Measurements from ENCODE around the gene KLHL24.
"Not testable (repeated sequence)": the region's sequence is repeated elsewhere in the genome, so short reads cannot be mapped to it uniquely, and the experiment has no call there.

The KLHL24 gene

DNA sequence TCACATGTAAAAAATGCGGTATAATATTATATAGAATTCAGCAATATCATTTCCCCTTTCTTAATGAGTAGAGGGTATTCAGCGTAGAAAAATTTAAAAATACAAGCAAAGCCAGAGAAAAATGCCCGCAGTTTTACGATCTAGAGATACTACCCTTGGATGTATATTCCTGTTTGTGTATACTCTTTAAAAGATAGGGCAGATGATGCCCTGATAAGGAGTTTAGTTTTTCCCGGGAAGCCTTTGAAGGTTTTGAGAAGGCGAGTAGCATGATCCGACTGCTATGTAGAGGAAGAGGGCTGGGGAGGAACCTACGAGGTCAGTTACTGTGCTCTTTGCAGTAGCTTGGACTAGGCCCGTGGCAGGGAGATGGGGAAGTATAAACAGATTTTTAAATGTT is 63.3 kb downstream of the KLHL24 start:
- peaks cover 14% of the 10 kb centered on the region for H3K4me1 ChIP-seq (ENCODE audit: control insufficient read depth, low read depth, low read length)
- peak overlapping the region; percentile 98 for H3K4me3 ChIP-seq (ENCODE audit: low read length)
- no peaks in the 10 kb centered on the region for H3K36me3 ChIP-seq (ENCODE audit: control insufficient read depth, low read depth, low read length)
- no peaks in the 10 kb centered on the region for H3K27me3 ChIP-seq (ENCODE audit: control insufficient read depth, insufficient read depth, low read length)
- H3K9me3 ChIP-seq (ENCODE audit: control insufficient read depth, low read depth, low read length) = no peaks in the 10 kb centered on the region
- H3K9ac ChIP-seq (ENCODE audit: low read length) = peak overlapping the region; percentile 98
- H3K27ac ChIP-seq (ENCODE audit: low read length) = no peak overlapping the region

DNA sequence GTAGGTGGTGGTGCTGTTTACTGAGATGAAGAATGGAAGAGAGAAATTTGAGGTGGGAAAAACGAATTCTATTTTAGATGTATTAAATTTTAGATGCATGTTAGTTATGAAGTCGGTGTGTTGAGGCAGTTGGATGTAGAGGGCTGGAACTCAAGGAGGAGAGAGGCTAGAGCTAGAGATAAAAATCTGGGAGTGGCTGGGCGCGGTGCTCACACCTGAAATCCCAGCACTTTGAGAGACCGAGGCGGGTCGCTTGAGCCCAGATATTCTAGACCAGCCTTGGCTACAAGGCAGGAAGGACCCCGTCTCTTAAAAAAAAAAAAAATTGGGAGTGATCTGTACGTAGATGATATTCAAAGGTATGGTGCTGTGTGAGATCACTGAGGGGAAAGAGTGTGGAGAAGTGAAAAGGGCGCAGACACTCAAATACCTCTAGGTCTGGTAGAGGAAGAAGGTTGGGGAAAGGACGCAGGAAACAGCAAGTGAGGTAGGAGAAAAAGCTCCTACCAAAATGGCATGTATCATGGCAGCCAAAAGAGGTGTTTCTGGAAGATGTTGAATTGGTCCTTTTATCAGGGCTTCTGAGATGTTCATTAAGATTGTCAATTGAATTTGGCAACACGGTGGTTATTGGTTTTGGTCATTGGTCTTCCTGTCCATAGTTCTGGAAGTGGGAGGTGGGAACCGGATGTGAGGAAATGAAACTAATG is 64.0 kb downstream of the KLHL24 start:
- Histone ChIP-seq H3K9me3 (ENCODE audit: control insufficient read depth, low read depth, low read length) (no peaks in the 10 kb centered on the region), H3K36me3 (ENCODE audit: control insufficient read depth, low read depth, low read length) (no peaks in the 10 kb centered on the region), H3K4me1 (ENCODE audit: control insufficient read depth, low read depth, low read length) (peaks cover 14% of the 10 kb centered on the region), H3K9ac (ENCODE audit: low read length) (peak overlapping the region; percentile 98), H3K4me3 (ENCODE audit: low read length) (peak overlapping the region; percentile 98), H3K27ac (ENCODE audit: low read length) (no peak overlapping the region), H3K27me3 (ENCODE audit: control insufficient read depth, insufficient read depth, low read length) (no peaks in the 10 kb centered on the region)

DNA sequence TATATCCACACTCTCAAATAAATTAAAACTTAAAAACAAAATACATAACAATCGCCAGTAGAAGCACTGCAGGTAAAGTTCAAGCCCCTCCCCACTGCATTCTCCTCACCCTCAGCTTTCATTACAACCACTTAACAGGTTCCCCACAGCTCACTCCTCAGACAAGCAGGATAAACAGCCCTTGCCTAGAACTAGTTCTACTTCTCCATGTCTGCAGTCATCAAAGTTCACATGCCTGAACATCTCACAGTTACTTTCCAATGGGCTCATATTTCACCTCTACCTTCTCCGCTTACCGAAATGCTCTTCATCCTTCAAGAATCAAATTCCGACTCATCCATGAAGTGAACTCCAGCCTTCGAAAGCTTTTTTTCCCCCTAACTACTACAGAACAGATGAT is 66.3 kb downstream of the KLHL24 start:
- Histone ChIP-seq H3K4me3 (ENCODE audit: low read length) (no peak overlapping the region), H3K9me3 (ENCODE audit: control insufficient read depth, low read depth, low read length) (no peaks in the 10 kb centered on the region), H3K4me1 (ENCODE audit: control insufficient read depth, low read depth, low read length) (peaks cover 14% of the 10 kb centered on the region), H3K9ac (ENCODE audit: low read length) (no peak overlapping the region), H3K36me3 (ENCODE audit: control insufficient read depth, low read depth, low read length) (no peaks in the 10 kb centered on the region), H3K27ac (ENCODE audit: low read length) (no peak overlapping the region), H3K27me3 (ENCODE audit: control insufficient read depth, insufficient read depth, low read length) (no peaks in the 10 kb centered on the region)

DNA sequence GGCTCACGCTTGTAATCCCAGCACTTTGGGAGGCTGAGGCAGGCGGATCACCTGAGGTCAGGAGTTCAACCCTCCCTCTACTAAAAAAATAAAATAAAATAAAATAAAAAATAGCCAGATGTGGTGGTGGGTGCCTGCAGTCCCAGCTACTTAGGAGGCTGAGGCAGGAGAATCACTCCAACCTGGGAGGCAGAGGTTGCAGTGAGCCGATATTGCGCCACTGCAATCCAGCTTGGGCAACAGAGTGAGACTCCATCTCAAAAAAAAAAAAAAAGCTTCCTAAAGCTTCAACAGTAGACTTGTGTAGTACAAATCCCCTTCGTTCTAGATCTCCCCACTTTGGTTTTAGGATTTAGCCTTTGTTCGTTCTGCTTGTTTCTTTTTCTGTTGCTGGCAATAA is 68.5 kb downstream of the KLHL24 start:
- H3K4me1 ChIP-seq (ENCODE audit: control insufficient read depth, low read depth, low read length) = peaks cover 14% of the 10 kb centered on the region
- H3K9ac ChIP-seq (ENCODE audit: low read length); H3K4me3 ChIP-seq (ENCODE audit: low read length); H3K27me3 ChIP-seq (ENCODE audit: control insufficient read depth, insufficient read depth, low read length); H3K9me3 ChIP-seq (ENCODE audit: control insufficient read depth, low read depth, low read length); H3K36me3 ChIP-seq (ENCODE audit: control insufficient read depth, low read depth, low read length); H3K27ac ChIP-seq (ENCODE audit: low read length): not testable (repeated sequence)

GRCh38 chr3:183710231-183710630 is 74.8 kb downstream of the KLHL24 start:
- H3K9ac ChIP-seq (ENCODE audit: low read length) = no peak overlapping the region
- no peaks in the 10 kb centered on the region for H3K4me1 ChIP-seq (ENCODE audit: control insufficient read depth, low read depth, low read length)
- H3K9me3 ChIP-seq (ENCODE audit: control insufficient read depth, low read depth, low read length) = no peaks in the 10 kb centered on the region
- no peak overlapping the region for H3K27ac ChIP-seq (ENCODE audit: low read length)
- H3K27me3 ChIP-seq (ENCODE audit: control insufficient read depth, insufficient read depth, low read length) = no peaks in the 10 kb centered on the region
- no peak overlapping the region for H3K4me3 ChIP-seq (ENCODE audit: low read length)
- H3K36me3 ChIP-seq (ENCODE audit: control insufficient read depth, low read depth, low read length) = peaks cover 2% of the 10 kb centered on the region

DNA sequence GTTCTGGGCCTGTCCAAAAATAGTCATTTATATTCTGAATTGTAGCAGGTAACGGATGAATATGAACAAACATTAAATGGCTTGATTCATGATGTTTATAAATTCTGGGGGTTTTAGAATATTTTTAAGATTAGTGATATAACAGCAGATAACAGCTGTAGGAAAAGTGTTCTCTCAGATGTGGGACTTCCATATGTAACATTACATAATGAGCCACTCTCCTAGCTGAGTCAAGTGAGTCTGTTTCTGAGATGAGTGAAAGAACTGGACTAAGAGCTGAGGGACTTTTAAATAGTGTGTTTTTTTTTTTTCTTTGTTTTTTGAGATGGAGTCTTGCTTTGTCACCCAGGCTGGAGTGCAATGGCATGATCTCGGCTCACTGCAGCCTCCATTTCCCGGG is 76.1 kb downstream of the KLHL24 start:
- Histone ChIP-seq H3K27ac (ENCODE audit: low read length) (no peak overlapping the region), H3K4me3 (ENCODE audit: low read length) (no peak overlapping the region), H3K36me3 (ENCODE audit: control insufficient read depth, low read depth, low read length) (peaks cover 9% of the 10 kb centered on the region), H3K9ac (ENCODE audit: low read length) (no peak overlapping the region), H3K4me1 (ENCODE audit: control insufficient read depth, low read depth, low read length) (no peaks in the 10 kb centered on the region), H3K27me3 (ENCODE audit: control insufficient read depth, insufficient read depth, low read length) (no peaks in the 10 kb centered on the region), H3K9me3 (ENCODE audit: control insufficient read depth, low read depth, low read length) (no peaks in the 10 kb centered on the region)

GRCh38 chr3:183714622-183715021 is 79.2 kb downstream of the KLHL24 start:
- no peaks in the 10 kb centered on the region for H3K9me3 ChIP-seq (ENCODE audit: control insufficient read depth, low read depth, low read length)
- peaks cover 38% of the 10 kb centered on the region for H3K36me3 ChIP-seq (ENCODE audit: control insufficient read depth, low read depth, low read length)
- no peak overlapping the region for H3K4me3 ChIP-seq (ENCODE audit: low read length)
- H3K27me3 ChIP-seq (ENCODE audit: control insufficient read depth, insufficient read depth, low read length) = no peaks in the 10 kb centered on the region
- H3K27ac ChIP-seq (ENCODE audit: low read length) = no peak overlapping the region
- no peaks in the 10 kb centered on the region for H3K4me1 ChIP-seq (ENCODE audit: control insufficient read depth, low read depth, low read length)
- H3K9ac ChIP-seq (ENCODE audit: low read length) = no peak overlapping the region

DNA sequence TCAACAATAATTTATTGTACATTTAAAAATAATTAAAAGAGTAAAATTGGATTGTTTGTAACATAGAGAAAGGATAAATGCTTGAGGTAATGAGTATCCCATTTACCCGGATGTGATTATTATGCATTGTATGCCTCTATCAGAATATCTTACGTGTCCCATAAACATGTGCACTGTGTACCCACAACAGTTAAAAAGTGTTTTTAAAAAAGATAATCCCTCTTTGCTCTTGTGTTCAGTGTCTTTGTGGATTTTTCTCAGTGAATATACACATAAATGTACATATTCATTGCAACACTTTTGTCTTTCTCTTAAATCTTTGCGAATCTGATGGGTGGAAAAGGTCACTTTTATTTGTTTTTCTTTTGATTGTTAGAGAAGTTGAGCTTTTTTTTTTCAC is 82.6 kb downstream of the KLHL24 start:
- Histone ChIP-seq H3K4me3 (ENCODE audit: low read length) (no peak overlapping the region), H3K27ac (ENCODE audit: low read length) (no peak overlapping the region), H3K36me3 (ENCODE audit: control insufficient read depth, low read depth, low read length) (peaks cover 63% of the 10 kb centered on the region), H3K9me3 (ENCODE audit: control insufficient read depth, low read depth, low read length) (no peaks in the 10 kb centered on the region), H3K4me1 (ENCODE audit: control insufficient read depth, low read depth, low read length) (no peaks in the 10 kb centered on the region), H3K9ac (ENCODE audit: low read length) (no peak overlapping the region), H3K27me3 (ENCODE audit: control insufficient read depth, insufficient read depth, low read length) (no peaks in the 10 kb centered on the region)

GRCh38 chr3:183725387-183725786 is 90.0 kb downstream of the KLHL24 start:
- Histone ChIP-seq H3K9ac (ENCODE audit: low read length) (no peak overlapping the region), H3K36me3 (ENCODE audit: control insufficient read depth, low read depth, low read length) (peaks cover 71% of the 10 kb centered on the region), H3K27ac (ENCODE audit: low read length) (no peak overlapping the region), H3K9me3 (ENCODE audit: control insufficient read depth, low read depth, low read length) (no peaks in the 10 kb centered on the region), H3K4me3 (ENCODE audit: low read length) (no peak overlapping the region), H3K4me1 (ENCODE audit: control insufficient read depth, low read depth, low read length) (no peaks in the 10 kb centered on the region), H3K27me3 (ENCODE audit: control insufficient read depth, insufficient read depth, low read length) (no peaks in the 10 kb centered on the region)

DNA sequence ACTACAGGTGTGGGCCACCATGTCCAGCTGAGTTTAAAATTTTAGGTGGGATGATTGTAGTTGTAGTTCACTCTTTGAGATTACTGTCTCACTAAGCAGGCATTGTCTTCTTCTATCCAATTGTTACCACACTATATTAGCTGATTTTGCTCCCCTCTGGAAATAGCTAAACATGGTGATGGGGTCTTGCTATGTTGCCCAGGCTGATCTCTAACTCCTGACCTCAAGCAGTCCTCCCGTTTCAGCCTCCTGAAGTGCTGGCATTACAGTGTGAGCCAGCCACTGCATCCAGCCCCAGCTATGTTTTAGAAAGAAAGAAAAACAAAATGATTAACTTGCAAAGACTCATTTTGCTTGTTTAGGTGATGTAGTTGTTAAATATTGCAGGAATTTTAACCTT is 92.8 kb downstream of the KLHL24 start:
- H3K9ac ChIP-seq (ENCODE audit: low read length) = no peak overlapping the region
- no peaks in the 10 kb centered on the region for H3K9me3 ChIP-seq (ENCODE audit: control insufficient read depth, low read depth, low read length)
- H3K27me3 ChIP-seq (ENCODE audit: control insufficient read depth, insufficient read depth, low read length) = no peaks in the 10 kb centered on the region
- peaks cover 70% of the 10 kb centered on the region for H3K36me3 ChIP-seq (ENCODE audit: control insufficient read depth, low read depth, low read length)
- H3K4me3 ChIP-seq (ENCODE audit: low read length) = no peak overlapping the region
- no peak overlapping the region for H3K27ac ChIP-seq (ENCODE audit: low read length)
- no peaks in the 10 kb centered on the region for H3K4me1 ChIP-seq (ENCODE audit: control insufficient read depth, low read depth, low read length)

- Histone ChIP-seq H3K9ac (ENCODE audit: low read length) (no peak overlapping the region), H3K27me3 (ENCODE audit: control insufficient read depth, insufficient read depth, low read length) (no peaks in the 10 kb centered on the region), H3K36me3 (ENCODE audit: control insufficient read depth, low read depth, low read length) (peaks cover 80% of the 10 kb centered on the region), H3K4me1 (ENCODE audit: control insufficient read depth, low read depth, low read length) (no peaks in the 10 kb centered on the region), H3K4me3 (ENCODE audit: low read length) (no peak overlapping the region), H3K9me3 (ENCODE audit: control insufficient read depth, low read depth, low read length) (no peaks in the 10 kb centered on the region), H3K27ac (ENCODE audit: low read length) (no peak overlapping the region)
These were observed 94.9 kb downstream of the KLHL24 start for GRCh38 chr3:183730361-183730760.

DNA sequence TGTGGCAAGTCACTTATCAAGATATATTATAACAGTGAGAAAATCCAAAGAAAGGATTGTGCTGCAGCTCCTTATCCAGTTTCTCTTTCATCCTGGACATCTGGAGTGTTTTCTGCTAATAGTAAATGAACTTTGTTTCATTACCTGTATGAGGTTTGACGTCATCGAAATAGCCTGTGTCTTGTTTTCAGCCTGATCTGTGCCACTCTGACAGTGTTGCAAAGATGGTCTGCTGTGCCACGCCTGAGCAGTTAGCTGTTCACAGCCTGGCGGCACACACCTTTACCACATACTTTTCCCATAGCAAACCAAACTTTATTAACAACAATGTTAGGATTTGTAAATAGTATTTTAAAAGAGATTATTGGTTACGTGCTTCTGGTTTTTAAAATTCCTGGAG is 96.2 kb downstream of the KLHL24 start:
- Histone ChIP-seq H3K27ac (ENCODE audit: low read length) (no peak overlapping the region), H3K9me3 (ENCODE audit: control insufficient read depth, low read depth, low read length) (no peaks in the 10 kb centered on the region), H3K9ac (ENCODE audit: low read length) (no peak overlapping the region), H3K4me1 (ENCODE audit: control insufficient read depth, low read depth, low read length) (no peaks in the 10 kb centered on the region), H3K36me3 (ENCODE audit: control insufficient read depth, low read depth, low read length) (peaks cover 78% of the 10 kb centered on the region), H3K4me3 (ENCODE audit: low read length) (no peak overlapping the region), H3K27me3 (ENCODE audit: control insufficient read depth, insufficient read depth, low read length) (no peaks in the 10 kb centered on the region)
